OCI-LY3 (cell line): ENCODE measurements around the gene PNN.
"Not testable (repeated sequence)": the region's sequence is repeated elsewhere in the genome, so short reads cannot be mapped to it uniquely, and the experiment has no call there.

Experiments
- H2AFZ ChIP-seq: fragments of 200-600, 300-600 bp; shearing (Covaris generic); 2 replicates; pipeline ENCODE4 v1.6.0; 2014; ENCODE audit warnings: antibody characterized with exemption, low read depth, low read length
- H3K27ac ChIP-seq: fragments of 200-600, 300-600 bp; sonication (generic); 2 replicates; pipeline ENCODE4 v1.5.1; 2014; ENCODE audit warnings: mild to moderate bottlenecking, low read length, moderate library complexity, mixed read lengths
- H3K27me3 ChIP-seq: fragments of 200-600, 300-600 bp; sonication (generic); 2 replicates; pipeline ENCODE4 v1.6.1; 2014; ENCODE audit warnings: low read depth, low read length, mixed read lengths
- H3K36me3 ChIP-seq: fragments of 200-600, 300-600 bp; sonication (generic); replicated peaks from 2 replicates; pipeline ENCODE3; 2014; ENCODE audit warnings: low read depth, low read length, mixed read lengths
- H3K4me1 ChIP-seq: fragments of 300-600, 200-600 bp; sonication (generic); 2 replicates; pipeline ENCODE4 v1.6.1; 2014; ENCODE audit warnings: low read length, mixed read lengths
- H3K4me2 ChIP-seq: fragments of 200-600, 300-600 bp; sonication (generic); 2 replicates; pipeline ENCODE4 v1.6.1; 2014; ENCODE audit warnings: low read length, mixed read lengths
- H3K4me3 ChIP-seq: fragments of 300-600, 200-600 bp; sonication (generic); 2 replicates; pipeline ENCODE4 v1.5.1; 2014; ENCODE audit warnings: antibody characterized with exemption, mild to moderate bottlenecking, low read length, moderate library complexity
- H3K79me2 ChIP-seq: fragments of 300-600, 200-600 bp; shearing (Covaris generic); 2 replicates; pipeline ENCODE4 v1.6.1; 2014; ENCODE audit warnings: mild to moderate bottlenecking, low read length, mixed read lengths
- H3K9ac ChIP-seq: fragments of 300-600, 200-600 bp; shearing (Covaris generic); 2 replicates; pipeline ENCODE4 v1.6.0; 2014; ENCODE audit warnings: mild to moderate bottlenecking, low read length, moderate library complexity
- H3K9me3 ChIP-seq: fragments of 200-600, 300-600 bp; shearing (Covaris generic); 2 replicates; pipeline ENCODE4 v1.6.1; 2014; ENCODE audit warnings: low read length, mixed read lengths; ENCODE audit not compliant: insufficient read depth
- H4K20me1 ChIP-seq: fragments of 200-600, 300-600 bp; sonication (generic); 2 replicates; pipeline ENCODE4 v1.6.1; 2016; ENCODE audit warnings: low read length, mixed read lengths; ENCODE audit not compliant: insufficient read depth
- CTCF ChIP-seq: fragments of 200-600, 300-600 bp; sonication (generic); IDR thresholded peaks from 2 replicates; pipeline ENCODE4 v1.5.1; 2014; ENCODE audit warnings: antibody characterized with exemption, low read length, low read depth
- EZH2phosphoT487 ChIP-seq: fragments of 200-600 bp; shearing (Covaris generic); IDR thresholded peaks from 2 replicates; pipeline ENCODE4 v1.6.1; 2018; ENCODE audit warnings: antibody characterized with exemption, mixed run types, low read depth

PNN gene

DNA sequence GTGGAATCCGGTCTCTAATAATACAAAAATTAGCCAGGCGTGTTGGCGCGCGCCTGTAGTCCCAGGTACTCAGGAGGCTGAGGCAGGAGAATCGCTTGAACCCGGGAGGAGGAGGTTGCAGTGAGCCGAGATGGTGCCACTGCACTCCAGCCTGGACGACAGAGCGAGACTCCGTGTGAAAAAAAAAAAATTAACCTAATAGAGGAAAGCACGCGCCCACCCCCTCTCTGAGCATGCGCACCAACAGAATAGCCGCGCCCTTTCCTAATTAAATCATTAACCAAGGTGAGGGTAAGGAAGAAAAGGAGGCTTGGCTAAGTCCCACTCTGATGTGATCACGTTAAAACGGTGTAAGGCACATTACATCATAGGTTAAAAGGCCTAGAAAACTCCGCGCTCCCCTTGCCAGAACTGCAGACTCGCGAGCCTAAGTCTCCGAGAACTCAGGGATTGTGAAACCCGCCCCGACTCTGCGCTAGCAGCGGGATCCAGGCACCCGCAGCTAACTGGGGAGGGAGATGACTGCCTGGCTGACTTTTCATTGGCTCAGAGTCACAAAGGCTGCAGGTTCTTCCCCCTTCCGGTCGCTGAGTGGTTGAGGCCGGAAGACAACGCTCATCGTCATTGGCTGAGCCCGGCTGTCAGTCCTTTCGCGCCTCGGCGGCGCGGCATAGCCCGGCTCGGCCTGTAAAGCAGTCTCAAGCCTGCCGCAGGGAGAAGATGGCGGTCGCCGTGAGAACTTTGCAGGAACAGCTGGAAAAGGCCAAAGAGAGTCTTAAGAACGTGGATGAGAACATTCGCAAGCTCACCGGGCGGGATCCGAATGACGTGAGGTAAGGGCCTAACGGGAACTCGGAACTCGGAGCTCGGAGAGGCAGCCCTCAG lies at the start of gene PNN:
TSS of gene PNN (plus strand) at position 695 of the 885 bp plus-strand sequence. CDS start at position 721, 26 bp downstream.
- Histone ChIP-seq H2AFZ (no peak within 1 kb of the TSS), H3K27me3 (no peaks in the 10 kb centered on the region), H3K4me2 (peak within 1 kb of the TSS; percentile 68), H3K4me1 (peaks cover 21% of the 10 kb centered on the region), H3K9me3 (no peaks in the 10 kb centered on the region), H4K20me1 (no peaks in the 10 kb centered on the region), H3K27ac (peak within 1 kb of the TSS; percentile 95), H3K79me2 (peaks cover 44% of the 10 kb centered on the region), H3K36me3 (peaks cover 33% of the 10 kb centered on the region), H3K4me3 (peak within 1 kb of the TSS; percentile 87), H3K9ac (peak within 1 kb of the TSS; percentile 85)
- TF ChIP-seq EZH2phosphoT487 = no peak
- TF ChIP-seq CTCF = no peak

DNA sequence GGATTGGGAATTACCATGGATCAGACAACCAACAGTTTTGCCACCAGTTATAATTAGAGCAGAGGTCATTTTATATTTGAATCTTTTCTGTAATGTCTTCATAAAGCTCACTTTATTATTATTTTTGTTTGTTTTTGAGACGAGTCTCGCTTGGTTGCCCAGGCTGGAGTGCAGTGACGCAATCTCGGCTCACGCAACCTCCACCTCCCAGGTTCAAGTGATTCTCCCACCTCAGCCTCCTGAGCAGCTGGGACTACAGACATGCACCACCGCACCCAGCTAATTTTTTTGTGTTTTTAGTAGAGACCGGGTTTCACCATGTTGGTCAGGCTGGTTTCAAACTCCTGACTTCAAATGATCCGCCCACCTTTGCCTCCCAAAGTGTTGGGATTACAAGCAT lies 37.2 kb upstream of the PNN start:
- H3K9ac ChIP-seq, H2AFZ ChIP-seq, H4K20me1 ChIP-seq, H3K79me2 ChIP-seq, H3K4me1 ChIP-seq, H3K27ac ChIP-seq, H3K27me3 ChIP-seq, H3K4me2 ChIP-seq, H3K4me3 ChIP-seq, H3K9me3 ChIP-seq: not testable (repeated sequence)
- H3K36me3 ChIP-seq = peaks cover 30% of the 10 kb centered on the region

DNA sequence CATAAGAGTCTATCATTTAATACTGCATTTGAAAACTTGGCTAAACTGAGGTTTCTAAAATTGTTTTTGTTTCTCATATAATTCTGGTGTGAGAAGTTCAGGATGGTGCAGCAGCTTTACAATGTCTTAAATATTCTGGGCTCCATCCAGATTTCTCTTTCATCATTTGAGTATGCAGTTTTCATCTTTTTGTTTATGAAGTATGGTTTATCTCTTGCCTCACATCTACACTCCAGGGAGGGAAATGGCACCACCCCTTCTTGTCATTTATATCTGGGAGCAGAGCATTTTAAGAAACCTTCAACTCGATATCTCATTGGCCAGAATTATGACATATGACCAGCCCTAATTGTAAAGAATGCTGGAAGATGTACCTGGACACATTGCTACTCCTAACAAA lies 36.6 kb upstream of the PNN start:
- TF ChIP-seq EZH2phosphoT487 = no peak
- no peak for TF ChIP-seq CTCF
- H3K27me3 ChIP-seq = no peaks in the 10 kb centered on the region
- H3K4me3 ChIP-seq = no peak overlapping the region

DNA sequence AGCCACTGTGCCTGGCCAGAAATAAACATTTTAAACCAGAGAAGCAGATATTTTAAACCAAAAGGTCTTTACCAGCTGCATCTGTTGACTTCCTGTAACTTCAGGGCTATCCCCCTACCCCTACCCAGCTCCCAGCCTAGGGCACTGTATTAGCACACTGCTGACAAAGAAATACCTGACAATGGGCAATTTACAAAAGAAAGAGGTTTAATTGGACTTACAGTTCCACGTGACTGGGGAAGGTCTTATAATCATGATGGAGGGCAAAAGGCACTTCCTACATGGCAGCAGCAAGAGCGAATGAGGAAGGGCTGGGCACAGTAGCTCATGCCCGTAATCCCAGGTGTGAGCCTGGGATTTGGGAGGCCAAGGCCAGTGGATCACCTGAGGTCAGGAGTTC lies 34.9 kb upstream of the PNN start:
- Histone ChIP-seq H3K9me3 (no peaks in the 10 kb centered on the region), H3K27me3 (no peaks in the 10 kb centered on the region), H4K20me1 (no peaks in the 10 kb centered on the region), H3K4me1 (no peaks in the 10 kb centered on the region), H2AFZ (no peak overlapping the region), H3K36me3 (peaks cover 23% of the 10 kb centered on the region), H3K27ac (no peak overlapping the region), H3K79me2 (no peaks in the 10 kb centered on the region), H3K9ac (no peak overlapping the region), H3K4me2 (no peak overlapping the region), H3K4me3 (no peak overlapping the region)
- TF ChIP-seq EZH2phosphoT487 (no peak), CTCF (no peak)

More for the DNA sequence above, 36.6 kb upstream of the PNN start:
- Histone ChIP-seq H3K27ac (no peak overlapping the region), H2AFZ (no peak overlapping the region), H3K4me2 (no peak overlapping the region), H3K79me2 (no peaks in the 10 kb centered on the region), H3K9me3 (no peaks in the 10 kb centered on the region), H3K36me3 (peaks cover 30% of the 10 kb centered on the region), H4K20me1 (no peaks in the 10 kb centered on the region), H3K9ac (no peak overlapping the region), H3K4me1 (no peaks in the 10 kb centered on the region)

DNA sequence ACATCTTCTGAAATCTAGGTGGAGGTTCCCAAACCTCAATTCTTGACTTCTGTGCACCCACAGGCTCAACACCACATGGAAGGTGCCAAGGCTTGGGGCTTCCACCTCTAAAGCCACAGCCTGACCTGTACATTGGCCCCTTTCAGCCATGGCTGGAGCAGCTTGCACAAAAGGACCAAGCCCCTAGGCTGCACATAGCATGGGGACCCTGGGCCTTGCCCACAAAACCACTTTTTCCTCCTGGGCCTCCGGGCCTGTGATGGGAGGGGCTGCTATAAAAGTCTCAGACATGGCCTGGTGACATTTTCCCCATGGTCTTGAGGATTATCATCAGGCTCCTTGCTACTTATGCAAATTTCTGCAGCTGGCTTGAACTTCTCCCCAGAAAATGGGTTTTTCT lies 33.4 kb upstream of the PNN start:
- H3K27ac ChIP-seq, H3K4me3 ChIP-seq, H3K79me2 ChIP-seq, H3K9me3 ChIP-seq, H3K4me1 ChIP-seq, H2AFZ ChIP-seq, H3K27me3 ChIP-seq, H3K9ac ChIP-seq, H4K20me1 ChIP-seq, H3K4me2 ChIP-seq: not testable (repeated sequence)
- peaks cover 17% of the 10 kb centered on the region for H3K36me3 ChIP-seq

GRCh38 chr14:39143226-39143625 lies 31.8 kb upstream of the PNN start:
- H2AFZ ChIP-seq, H3K4me3 ChIP-seq, H3K9ac ChIP-seq, H3K4me2 ChIP-seq, H3K36me3 ChIP-seq, H4K20me1 ChIP-seq, H3K27me3 ChIP-seq, H3K9me3 ChIP-seq, H3K27ac ChIP-seq, H3K79me2 ChIP-seq, H3K4me1 ChIP-seq: not testable (repeated sequence)
